H1 (cell line): Measurements from ENCODE around the gene TMED10. TPM values are rescaled to one million over a fixed set of nuclear protein-coding genes. Genes with fewer than 3 reads are reported as not detected.

ENCODE experiments used
- CTCF ChIA-PET: fragments of 300-600 bp; sonication (Branson Sonifier 250); formaldehyde crosslinking; loops from one replicate; lab custom pipeline; 2021; ENCODE audit not compliant: partially characterized antibody; lab: Charles Lee
- POLR2A ChIA-PET: fragments of 300-600 bp; sonication (Branson Sonifier 250); formaldehyde crosslinking; loops from one replicate; lab custom pipeline; 2021; ENCODE audit warnings: inconsistent platforms; ENCODE audit not compliant: partially characterized antibody; lab: Charles Lee
- DNase-seq, 2 experiments: peaks; one replicate each; pipeline versions ENCODE4 v3.0.0 to v3.0.0-alpha.2; 2010 to 2022; ENCODE audit warnings: low spot score in 2 of 2, low read depth in 1 of 2, mixed read lengths in 1 of 2
- FAIRE-seq: peaks from 2 replicates; lab custom pipeline; 2011; peaks lifted over from hg19 to GRCh38; lab: Jason Lieb, UNC
- H2AFZ ChIP-seq: 2 replicates; pipeline ENCODE4 v1.8.1; 2012; ENCODE audit warnings: low read length, inconsistent platforms
- H2AK5ac ChIP-seq: 2 replicates; pipeline ENCODE4 v1.6.1; 2013; ENCODE audit warnings: low read depth, low read length
- H2BK120ac ChIP-seq: replicated peaks from 2 replicates; pipeline ENCODE3; 2013; ENCODE audit warnings: low read depth, low read length, inconsistent platforms
- H2BK12ac ChIP-seq: 2 replicates; pipeline ENCODE4 v1.6.1; 2013; ENCODE audit warnings: low read depth, low read length
- H2BK15ac ChIP-seq: 2 replicates; pipeline ENCODE4 v1.6.1; 2013; ENCODE audit warnings: low read length
- H2BK20ac ChIP-seq: 2 replicates; pipeline ENCODE4 v1.6.1; 2013; ENCODE audit warnings: low read length
- H2BK5ac ChIP-seq: 2 replicates; pipeline ENCODE4 v1.6.1; 2013; ENCODE audit warnings: low read depth, low read length
- H3K14ac ChIP-seq: 2 replicates; pipeline ENCODE4 v1.6.1; 2013; ENCODE audit warnings: inconsistent platforms; ENCODE audit not compliant: insufficient read length
- H3K18ac ChIP-seq: 2 replicates; pipeline ENCODE4 v1.6.1; 2013; ENCODE audit warnings: low read length; ENCODE audit errors: extremely low read depth
- H3K23ac ChIP-seq: 2 replicates; pipeline ENCODE4 v1.6.1; 2013; ENCODE audit warnings: inconsistent platforms; ENCODE audit not compliant: insufficient read length
- H3K23me2 ChIP-seq: 2 replicates; pipeline ENCODE4 v1.6.1; 2013; ENCODE audit warnings: low read depth, low read length
- H3K27ac ChIP-seq: 2 replicates; pipeline ENCODE4 v1.6.1; 2011; ENCODE audit warnings: low read depth, low read length, inconsistent platforms
- H3K27me3 ChIP-seq, 4 experiments: replicated peaks in 1 of 4; 1 replicate in 1 of 4; 2 replicates in 3 of 4; pipeline versions ENCODE4 v1.6.1 to v1.8.1; 2011 to 2013; ENCODE audit warnings: low read length in 3 of 4, mild to moderate bottlenecking in 3 of 4, inconsistent platforms in 2 of 4, mixed read lengths in 2 of 4, moderate library complexity in 1 of 4; ENCODE audit not compliant: control insufficient read depth in 3 of 4, insufficient read depth in 3 of 4; ENCODE audit errors: extremely low read depth in 1 of 4
- H3K36me3 ChIP-seq, 4 experiments: 2 replicates each; pipeline versions ENCODE4 v1.6.1 to v1.8.1; 2011 to 2013; ENCODE audit warnings: mild to moderate bottlenecking in 4 of 4, low read length in 3 of 4, moderate library complexity in 2 of 4, control low read depth in 1 of 4, inconsistent platforms in 1 of 4; ENCODE audit not compliant: insufficient read depth in 4 of 4, control insufficient read depth in 2 of 4
- H3K4ac ChIP-seq: replicated peaks from 2 replicates; pipeline ENCODE3; 2013; ENCODE audit warnings: low read length, low read depth, mixed read lengths, inconsistent platforms; ENCODE audit not compliant: insufficient read length
- H3K4me1 ChIP-seq, 4 experiments: replicated peaks in 1 of 4; 1 replicate in 1 of 4; 2 replicates in 3 of 4; pipeline versions ENCODE4 v1.6.1 to v1.8.1; 2011 to 2013; ENCODE audit warnings: low read length in 3 of 4, inconsistent platforms in 2 of 4, mixed read lengths in 1 of 4; ENCODE audit not compliant: insufficient read depth in 4 of 4, control insufficient read depth in 3 of 4
- H3K4me2 ChIP-seq, 2 experiments: 2 replicates each; pipeline versions ENCODE4 v1.6.1 to v1.8.1; 2011 to 2013; ENCODE audit warnings: low read depth in 2 of 2, low read length in 2 of 2, control low read depth in 1 of 2, inconsistent platforms in 1 of 2, mild to moderate bottlenecking in 1 of 2; ENCODE audit not compliant: insufficient read depth in 1 of 2
- H3K4me3 ChIP-seq, 4 experiments: fragments of 200-600, 300-600 bp in 1 of 4; sonication (generic), shearing (Covaris generic), sonication (Bioruptor Twin) in 1 of 4; 2 replicates each; pipeline versions ENCODE4 v1.5.1 to v1.8.1; 2011 to 2016; ENCODE audit warnings: low read length in 4 of 4, low read depth in 3 of 4, control low read depth in 2 of 4, inconsistent platforms in 2 of 4, mild to moderate bottlenecking in 2 of 4, mixed read lengths in 1 of 4, moderate library complexity in 1 of 4; ENCODE audit not compliant: insufficient read depth in 2 of 4; ENCODE audit errors: extremely low read depth in 1 of 4
- H3K56ac ChIP-seq: replicated peaks from 2 replicates; pipeline ENCODE3; 2013; ENCODE audit warnings: low read depth, mild to moderate bottlenecking, mixed read lengths, low read length, inconsistent platforms; ENCODE audit not compliant: insufficient read length
- H3K79me1 ChIP-seq: 2 replicates; pipeline ENCODE4 v1.6.1; 2013; ENCODE audit warnings: low read depth, low read length, control low read depth
- H3K79me2 ChIP-seq, 2 experiments: 2 replicates each; pipeline versions ENCODE4 v1.6.1 to v1.8.1; 2012 to 2013; ENCODE audit warnings: low read length in 2 of 2, mild to moderate bottlenecking in 2 of 2, inconsistent platforms in 1 of 2; ENCODE audit not compliant: insufficient read depth in 2 of 2, control insufficient read depth in 1 of 2
- H3K9ac ChIP-seq, 4 experiments: replicated peaks in 1 of 4; 1 replicate in 1 of 4; 2 replicates in 3 of 4; pipeline versions ENCODE4 v1.6.1 to v1.8.1; 2011 to 2013; ENCODE audit warnings: low read depth in 3 of 4, low read length in 3 of 4, control low read depth in 2 of 4, mild to moderate bottlenecking in 2 of 4, moderate library complexity in 2 of 4, inconsistent platforms in 1 of 4; ENCODE audit errors: extremely low read depth in 1 of 4
- H3K9me3 ChIP-seq, 2 experiments: 2 replicates each; pipeline versions ENCODE4 v1.6.1 to v1.8.1; 2012 to 2013; ENCODE audit warnings: mild to moderate bottlenecking in 2 of 2, moderate library complexity in 2 of 2, control low read depth in 1 of 2, inconsistent platforms in 1 of 2, low read depth in 1 of 2, low read length in 1 of 2, mixed read lengths in 1 of 2; ENCODE audit not compliant: insufficient read depth in 2 of 2
- H4K20me1 ChIP-seq, 2 experiments: replicated peaks in 1 of 2; 2 replicates each; pipeline versions ENCODE3 to v1.8.1; 2011 to 2013; ENCODE audit warnings: inconsistent platforms in 2 of 2, low read length in 2 of 2, mild to moderate bottlenecking in 1 of 2; ENCODE audit not compliant: insufficient read depth in 2 of 2, control insufficient read depth in 1 of 2
- H4K5ac ChIP-seq: 2 replicates; pipeline ENCODE4 v1.6.1; 2013; ENCODE audit warnings: low read length, low read depth, mixed read lengths, inconsistent platforms; ENCODE audit not compliant: insufficient read length
- H4K8ac ChIP-seq: 2 replicates; pipeline ENCODE4 v1.8.0; 2013; ENCODE audit warnings: mild to moderate bottlenecking, moderate library complexity, low read length, inconsistent platforms; ENCODE audit not compliant: insufficient read depth; ENCODE audit errors: extremely low read depth
- H4K91ac ChIP-seq: replicated peaks from 2 replicates; pipeline ENCODE3; 2013; ENCODE audit warnings: low read length, mixed read lengths, inconsistent platforms; ENCODE audit not compliant: insufficient read length
- BCL11A ChIP-seq, 2 experiments: IDR thresholded peaks; one replicate each; pipeline ENCODE4 v1.6.1; 2011; ENCODE audit warnings: low read depth in 2 of 2, low read length in 2 of 2, mild to moderate bottlenecking in 2 of 2
- CEBPB ChIP-seq: IDR thresholded peaks from 2 replicates; pipeline ENCODE4 v1.6.1; 2012; ENCODE audit warnings: low read depth, low read length
- CTBP2 ChIP-seq: IDR thresholded peaks from 2 replicates; pipeline ENCODE4 v1.7.0; 2011; ENCODE audit warnings: borderline replicate concordance, mild to moderate bottlenecking, moderate library complexity, mixed read lengths, low read length; ENCODE audit not compliant: insufficient read depth, insufficient read length
- SIN3A ChIP-seq, 2 experiments: IDR thresholded peaks in 1 of 2; conservative IDR thresholded peaks in 1 of 2; 2 replicates each; pipeline ENCODE4 v1.6.1; 2011 to 2012; ENCODE audit warnings: low read length in 2 of 2, improper control_type of control experiment in 1 of 2, low read depth in 1 of 2, mild to moderate bottlenecking in 1 of 2
- SP1 ChIP-seq: IDR thresholded peaks from 2 replicates; pipeline ENCODE4 v1.6.1; 2011; ENCODE audit warnings: low read depth, low read length
- SP2 ChIP-seq: IDR thresholded peaks from 2 replicates; pipeline ENCODE4 v1.6.1; 2012; ENCODE audit warnings: mild to moderate bottlenecking, low read length, inconsistent platforms
- SP4 ChIP-seq: IDR thresholded peaks from 2 replicates; pipeline ENCODE4 v1.6.1; 2012; ENCODE audit warnings: low read length, inconsistent platforms
- TAF1 ChIP-seq: IDR thresholded peaks from 2 replicates; pipeline ENCODE4 v1.6.1; 2011; ENCODE audit warnings: mild to moderate bottlenecking, low read depth, low read length
- TEAD4 ChIP-seq: IDR thresholded peaks from 2 replicates; pipeline ENCODE4 v1.6.1; 2012; ENCODE audit warnings: low read depth, low read length, inconsistent platforms, mixed read lengths
- WGBS, 2 experiments: shearing (Covaris generic) in 1 of 2; methylation state at CpG; one replicate each; pipeline versions ENCODE4 v1.1.6 to v1.1.7; 2013 to 2015; ENCODE audit warnings: low lambda C conversion rate in 2 of 2, mixed read lengths in 2 of 2, inconsistent platforms in 1 of 2, low coverage in 1 of 2, missing lambda C conversion rate in 1 of 2; ENCODE audit not compliant: insufficient replicate concordance in 2 of 2, insufficient coverage in 1 of 2, insufficient read length in 1 of 2; ENCODE audit errors: extremely low coverage in 1 of 2, missing lambda C conversion rate in 1 of 2; 5-methylcytosine and 5-hydroxymethylcytosine counted together
- polyA plus RNA-seq, 7 experiments: library from polyadenylated mRNA; depleted of rRNA in 3 of 7; stranded (reverse) in 5 of 7; unstranded in 2 of 7; fragments of >200 nt in 5 of 7; fragments of 200-250 nt in 2 of 7; gene quantifications; 1 replicate in 5 of 7; 2 replicates in 1 of 7; 4 replicates in 1 of 7; pipeline versions ENCODE4 v1.2.1 to v1.2.3, GENCODE V29; 2011 to 2013; ENCODE audit warnings: missing spikeins in 2 of 7, mixed read lengths in 2 of 7
- total RNA-seq: library from RNA; stranded (reverse); fragmentation: NEBNext Ultra II Directional; extraction: Animal tissue kit (Norgen Biotek cat#: 25700); gene quantifications from 2 replicates; pipeline ENCODE4 v1.2.1, GENCODE V29; 2021
- TF ChIP-seq, protein P1 (sequence below), 3 experiments: IDR thresholded peaks; 1 replicate in 2 of 3; 2 replicates in 1 of 3; pipeline versions ENCODE4 v1.5.1 to v1.6.1; 2011; ENCODE audit warnings: low read length in 3 of 3, mild to moderate bottlenecking in 3 of 3, inconsistent platforms in 2 of 3, low read depth in 1 of 3, moderate library complexity in 1 of 3; ENCODE audit not compliant: insufficient read depth in 1 of 3; ENCODE audit errors: control extremely low read depth in 1 of 3
- TF ChIP-seq, protein P2 (sequence below): IDR thresholded peaks from 2 replicates; pipeline ENCODE4 v1.6.1; 2011; ENCODE audit warnings: low read depth, mild to moderate bottlenecking, low read length; ENCODE audit not compliant: insufficient read depth

Gene TMED10
- total and polyA plus RNA-seq, 2 of the 8 experiments (the other 6 are each of a cell fraction or from before 2014, with no cell fraction given) = 218 to 250 TPM

DNA sequence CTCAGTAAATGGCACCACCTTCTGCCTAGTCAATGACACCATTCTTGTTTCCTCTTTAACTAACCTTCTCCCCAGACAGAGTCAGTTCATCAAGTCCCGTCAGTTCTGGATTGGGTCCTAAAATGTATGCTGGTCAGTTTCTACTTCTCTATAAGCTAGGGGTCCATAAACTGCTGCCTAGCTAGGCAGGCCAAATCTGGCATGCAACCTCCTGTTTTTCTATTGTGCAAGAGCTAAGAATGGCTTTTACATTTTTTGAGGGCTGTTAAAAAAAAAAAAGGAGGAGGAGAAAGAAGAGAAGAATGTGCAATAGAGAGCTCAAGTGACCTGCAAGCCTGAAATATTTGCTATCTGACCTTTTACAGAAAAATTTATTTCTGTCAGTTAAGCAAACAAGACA lies 6.4 kb upstream of the TMED10 start:
- 93% methylated on average over 1 of the region's 1 CpG; no CpG with 5 or more reads in 1 of the 2 experiments for WGBS, 2 experiments
- Histone ChIP-seq H4K8ac (no peak overlapping the region), H3K36me3 (no peaks in the 10 kb centered on the region), H2BK20ac (no peak overlapping the region), H3K4ac (no peak overlapping the region), H3K4me3 (no peak overlapping the region), H3K18ac (no peak overlapping the region), H2AK5ac (no peak overlapping the region), H2BK12ac (no peak overlapping the region), H3K4me2 (no peak overlapping the region), H4K5ac (no peak overlapping the region), H3K4me1 (no peaks in the 10 kb centered on the region; a peak in 1 of 7 replicates), H3K79me1 (no peaks in the 10 kb centered on the region), H3K9me3 (no peaks in the 10 kb centered on the region), H3K23me2 (no peaks in the 10 kb centered on the region), H3K14ac (no peak overlapping the region), H3K27me3 (no peaks in the 10 kb centered on the region), H2AFZ (no peak overlapping the region), H3K56ac (no peak overlapping the region), H3K23ac (no peak overlapping the region), H3K79me2 (no peaks in the 10 kb centered on the region), H4K91ac (no peak overlapping the region), H3K27ac (no peak overlapping the region), H2BK15ac (no peak overlapping the region), H3K9ac (no peak overlapping the region), H4K20me1 (no peaks in the 10 kb centered on the region), H2BK120ac (no peak overlapping the region), H2BK5ac (no peak overlapping the region)
- POLR2A ChIA-PET = interaction anchor here (1.0 kb wide), 1 partner anchor 14 kb away, joined by 3 read pairs; no protein-coding TSS in a partner anchor
- CTCF ChIA-PET = interaction anchor here (0.9 to 1.4 kb wide), 2 partner anchors 84 to 119 kb away, joined by 3 read pairs; no protein-coding TSS in a partner anchor
- DNase-seq (no peak), FAIRE-seq (no peak)
- TF ChIP-seq BCL11A (IDR thresholded peaks at IDR 0.05; ENCODE audit: low read depth in 2 of 2, low read length in 2 of 2) (no peak), TAF1 (no peak), CEBPB (no peak), SP1 (no peak), SP4 (no peak), SP2 (no peak), TEAD4 (no peak), CTBP2 (no peak), SIN3A (conservative IDR thresholded peaks at IDR 0.05 in 1 of 2, IDR thresholded peaks at IDR 0.05 in 1 of 2; ENCODE audit: low read depth in 1 of 2, low read length in 2 of 2) (no peak)
- TF ChIP-seq, protein P1, sequence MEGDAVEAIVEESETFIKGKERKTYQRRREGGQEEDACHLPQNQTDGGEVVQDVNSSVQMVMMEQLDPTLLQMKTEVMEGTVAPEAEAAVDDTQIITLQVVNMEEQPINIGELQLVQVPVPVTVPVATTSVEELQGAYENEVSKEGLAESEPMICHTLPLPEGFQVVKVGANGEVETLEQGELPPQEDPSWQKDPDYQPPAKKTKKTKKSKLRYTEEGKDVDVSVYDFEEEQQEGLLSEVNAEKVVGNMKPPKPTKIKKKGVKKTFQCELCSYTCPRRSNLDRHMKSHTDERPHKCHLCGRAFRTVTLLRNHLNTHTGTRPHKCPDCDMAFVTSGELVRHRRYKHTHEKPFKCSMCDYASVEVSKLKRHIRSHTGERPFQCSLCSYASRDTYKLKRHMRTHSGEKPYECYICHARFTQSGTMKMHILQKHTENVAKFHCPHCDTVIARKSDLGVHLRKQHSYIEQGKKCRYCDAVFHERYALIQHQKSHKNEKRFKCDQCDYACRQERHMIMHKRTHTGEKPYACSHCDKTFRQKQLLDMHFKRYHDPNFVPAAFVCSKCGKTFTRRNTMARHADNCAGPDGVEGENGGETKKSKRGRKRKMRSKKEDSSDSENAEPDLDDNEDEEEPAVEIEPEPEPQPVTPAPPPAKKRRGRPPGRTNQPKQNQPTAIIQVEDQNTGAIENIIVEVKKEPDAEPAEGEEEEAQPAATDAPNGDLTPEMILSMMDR (IDR thresholded peaks at IDR 0.05; ENCODE audit: control extremely low read depth in 1 of 3, insufficient read depth in 1 of 3, low read depth in 1 of 3, low read length in 3 of 3) = no peak
- TF ChIP-seq, protein P2, sequence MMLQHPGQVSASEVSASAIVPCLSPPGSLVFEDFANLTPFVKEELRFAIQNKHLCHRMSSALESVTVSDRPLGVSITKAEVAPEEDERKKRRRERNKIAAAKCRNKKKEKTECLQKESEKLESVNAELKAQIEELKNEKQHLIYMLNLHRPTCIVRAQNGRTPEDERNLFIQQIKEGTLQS = no peak
